Stimulated activated CD4-positive, alpha-beta T cell treated with anti-CD3 and anti-CD28 coated beads, Interleukin-2, amount 100 ng/mL, for 24 hours (primary cell): ENCODE measurements around the gene RELB.
A peak's percentile ranks its signal among the peaks of the same experiment; 100 is the strongest.
"Not testable (repeated sequence)": the region's sequence is repeated elsewhere in the genome, so short reads cannot be mapped to it uniquely, and the experiment has no call there.

Experiments used
- DNase-seq, 2 donors: peaks; one replicate each; pipeline ENCODE4 v3.0.0-alpha.2; 2020

RELB gene

GRCh38 chr19:44987148-44987675 is 14.1 kb upstream of the RELB start:
- no peak for DNase-seq

GRCh38 chr19:44988273-44988672 is 13.0 kb upstream of the RELB start:
- DNase-seq, result no peak

- DNase-seq, result peak; percentile 71 to 72
Observed at GRCh38 chr19:44988896-44989556, 12.2 kb upstream of the RELB start.

- DNase-seq, result no peak
Observed at GRCh38 chr19:44990459-44990858, 10.8 kb upstream of the RELB start.

GRCh38 chr19:44990966-44991365 is 10.3 kb upstream of the RELB start:
- no peak for DNase-seq

- DNase-seq, result no peak
Observed at GRCh38 chr19:44992336-44993163, 8.7 kb upstream of the RELB start.

GRCh38 chr19:44993526-44993925 is 7.7 kb upstream of the RELB start:
- no peak for DNase-seq

- no peak for DNase-seq
Observed at GRCh38 chr19:44993926-44994537, 7.2 kb upstream of the RELB start.

- DNase-seq, result no peak
Observed at GRCh38 chr19:44998025-44998424, 3.2 kb upstream of the RELB start.

GRCh38 chr19:44999131-44999925 is 1.9 kb upstream of the RELB start:
- DNase-seq, result not testable (repeated sequence)

- DNase-seq, result not testable (repeated sequence)
Observed at GRCh38 chr19:45000665-45001064, 599 bp upstream of the RELB start.

- no peak for DNase-seq
Observed at GRCh38 chr19:45003485-45003884, 2.2 kb downstream of the RELB start.

GRCh38 chr19:45005787-45006186 is 4.5 kb downstream of the RELB start:
- DNase-seq, result no peak

- no peak for DNase-seq
Observed at GRCh38 chr19:45008552-45008951, 7.3 kb downstream of the RELB start.

GRCh38 chr19:45009625-45010255 is 8.5 kb downstream of the RELB start:
- DNase-seq, result no peak

GRCh38 chr19:45010306-45010705 is 9.0 kb downstream of the RELB start:
- DNase-seq, result no peak

- DNase-seq, result no peak
Observed at GRCh38 chr19:45011959-45012358, 10.7 kb downstream of the RELB start.

GRCh38 chr19:45016388-45017314 is 15.4 kb downstream of the RELB start:
- DNase-seq, result peak; percentile 66 to 75

- no peak for DNase-seq
Observed at GRCh38 chr19:45019187-45019586, 17.9 kb downstream of the RELB start.

GRCh38 chr19:45020071-45020470 is 18.8 kb downstream of the RELB start:
- no peak for DNase-seq

GRCh38 chr19:45021971-45022370 is 20.7 kb downstream of the RELB start:
- DNase-seq, result no peak
